SU-DHL-6 (cell line): Measurements from ENCODE around the gene OR9Q1.

Experiments
- H2AFZ ChIP-seq: fragments of 200-600 bp; sonication (generic); 2 replicates; pipeline ENCODE4 v1.6.1; 2014; ENCODE audit warnings: low read depth, mild to moderate bottlenecking, moderate library complexity, mixed read lengths, antibody characterized with exemption, low read length; ENCODE audit not compliant: severe bottlenecking
- H3F3A ChIP-seq: fragments of 200-600 bp; shearing (Covaris generic); 2 replicates; pipeline ENCODE4 v1.6.0; 2016; ENCODE audit warnings: antibody characterized with exemption, mild to moderate bottlenecking; ENCODE audit not compliant: insufficient read depth
- H3K27ac ChIP-seq: fragments of 200-600 bp; sonication (generic); 2 replicates; pipeline ENCODE4 v1.5.1; 2016; ENCODE audit warnings: low read depth, mild to moderate bottlenecking, low read length, moderate library complexity, mixed read lengths
- H3K27me3 ChIP-seq: fragments of 200-600 bp; sonication (generic), shearing (Covaris generic); 2 replicates; pipeline ENCODE4 v1.6.0; 2014; ENCODE audit warnings: mild to moderate bottlenecking, low read length
- H3K36me3 ChIP-seq: fragments of 200-600 bp; sonication (generic); 2 replicates; pipeline ENCODE4 v1.6.1; 2014; ENCODE audit warnings: mild to moderate bottlenecking, low read length, mixed read lengths
- H3K4me2 ChIP-seq: fragments of 300-600, 200-600 bp; shearing (Covaris generic), sonication (generic); 2 replicates; pipeline ENCODE4 v1.6.0; 2014; ENCODE audit warnings: low read length, low read depth, mild to moderate bottlenecking; ENCODE audit not compliant: poor library complexity, severe bottlenecking
- H3K4me3 ChIP-seq: fragments of 200-600 bp; sonication (generic); 2 replicates; pipeline ENCODE4 v1.5.1; 2014; ENCODE audit warnings: antibody characterized with exemption, low read length, mild to moderate bottlenecking, mixed read lengths; ENCODE audit not compliant: insufficient read depth, poor library complexity, severe bottlenecking
- H3K79me2 ChIP-seq: fragments of 200-600 bp; sonication (generic); 2 replicates; pipeline ENCODE4 v1.6.1; 2014; ENCODE audit warnings: mild to moderate bottlenecking, low read length, moderate library complexity; ENCODE audit not compliant: insufficient read depth
- H3K9ac ChIP-seq: fragments of 200-600 bp; sonication (generic); 2 replicates; pipeline ENCODE4 v1.7.0; 2014; ENCODE audit warnings: mild to moderate bottlenecking, low read length
- H3K9me2 ChIP-seq: fragments of 200-600 bp; sonication (generic); replicated peaks from 2 replicates; pipeline ENCODE4 v1.6.1; 2014; ENCODE audit warnings: low read length; ENCODE audit not compliant: insufficient read depth
- H3K9me3 ChIP-seq: fragments of 200-600 bp; sonication (generic); 2 replicates; pipeline ENCODE4 v1.6.1; 2014; ENCODE audit warnings: low read length, mixed read lengths; ENCODE audit not compliant: insufficient read depth
- H4K20me1 ChIP-seq: fragments of 200-600 bp; sonication (generic); 2 replicates; pipeline ENCODE4 v1.6.1; 2014; ENCODE audit warnings: low read depth, mild to moderate bottlenecking, antibody characterized with exemption, low read length, moderate library complexity, mixed read lengths
- CTCF ChIP-seq: fragments of 200-600 bp; sonication (generic); IDR thresholded peaks from one replicate; pipeline ENCODE4 v1.5.1; 2017; ENCODE audit warnings: antibody characterized with exemption, mild to moderate bottlenecking, low read length, moderate library complexity; ENCODE audit not compliant: insufficient read depth, poor library complexity, severe bottlenecking
- EZH2phosphoT487 ChIP-seq: fragments of 200-600 bp; sonication (generic), shearing (Covaris generic); conservative IDR thresholded peaks from 2 replicates; pipeline ENCODE4 v1.6.1; 2018; ENCODE audit warnings: mild to moderate bottlenecking, antibody characterized with exemption, low read length, moderate library complexity, mixed read lengths

The OR9Q1 gene

GRCh38 chr11:58046231-58046630 lies 22.6 kb downstream of the OR9Q1 start:
- Histone ChIP-seq H3F3A (no peaks in the 10 kb centered on the region), H3K9ac (no peak overlapping the region), H3K79me2 (no peaks in the 10 kb centered on the region), H3K9me2 (no peaks in the 10 kb centered on the region), H2AFZ (no peak overlapping the region), H3K27ac (no peak overlapping the region), H3K27me3 (no peaks in the 10 kb centered on the region), H3K36me3 (no peaks in the 10 kb centered on the region), H3K4me3 (no peak overlapping the region), H3K9me3 (no peaks in the 10 kb centered on the region), H4K20me1 (no peaks in the 10 kb centered on the region), H3K4me2 (no peak overlapping the region)
- TF ChIP-seq CTCF (no peak), EZH2phosphoT487 (no peak)

- no peaks in the 10 kb centered on the region for H3F3A ChIP-seq
- H3K9ac ChIP-seq: no peak overlapping the region
- H2AFZ ChIP-seq: no peak overlapping the region
- H3K9me2 ChIP-seq: no peaks in the 10 kb centered on the region
- no peaks in the 10 kb centered on the region for H3K27me3 ChIP-seq
- TF ChIP-seq CTCF (no peak), EZH2phosphoT487 (no peak)
- no peak overlapping the region for H3K27ac ChIP-seq
- H4K20me1 ChIP-seq: no peaks in the 10 kb centered on the region
- H3K9me3 ChIP-seq: no peaks in the 10 kb centered on the region
- H3K4me2 ChIP-seq: no peak overlapping the region
- H3K79me2 ChIP-seq: no peaks in the 10 kb centered on the region
- H3K36me3 ChIP-seq: no peaks in the 10 kb centered on the region
- no peak overlapping the region for H3K4me3 ChIP-seq
Observed at GRCh38 chr11:58047818-58048217, 24.1 kb downstream of the OR9Q1 start.

GRCh38 chr11:58055806-58056401 lies 32.2 kb downstream of the OR9Q1 start:
- Histone ChIP-seq H3K9me2 (no peaks in the 10 kb centered on the region), H3K27ac (no peak overlapping the region), H2AFZ (no peak overlapping the region), H4K20me1 (no peaks in the 10 kb centered on the region), H3K27me3 (no peaks in the 10 kb centered on the region), H3F3A (no peaks in the 10 kb centered on the region), H3K79me2 (no peaks in the 10 kb centered on the region), H3K9ac (no peak overlapping the region), H3K4me2 (no peak overlapping the region), H3K4me3 (no peak overlapping the region), H3K9me3 (no peaks in the 10 kb centered on the region), H3K36me3 (no peaks in the 10 kb centered on the region)
- TF ChIP-seq EZH2phosphoT487 (no peak), CTCF (no peak)
